ENCODE data around the gene PGLYRP1. TPM values are rescaled to one million over a fixed set of nuclear protein-coding genes. Genes with fewer than 3 reads are reported as not detected.

PGLYRP1 gene
- total RNA-seq, 1 experiment from 2014 or later, result not detected

- Mint-ChIP-seq H3K9me3 (peaks cover 12 to 17% of the 10 kb centered on the region in 2 experiments; a peak in 4 of 5 replicates), H3K27ac (no peak overlapping the region; a peak in 1 of 7 replicates), H3K27me3 (ENCODE audit: low read depth) (peaks cover 20% of the 10 kb centered on the region), H3K4me1 (peaks cover 0 to 7% of the 10 kb centered on the region in 2 experiments; a peak in 2 of 4 replicates), H3K36me3 (ENCODE audit: insufficient read depth in 1 of 3, low read depth in 3 of 3) (no peaks in the 10 kb centered on the region; a peak in 1 of 7 replicates), H3K4me3 (no peak overlapping the region)
- no peak overlapping the region for H2AFZ ChIP-seq (ENCODE audit: low read length)
- no peak overlapping the region for H2BK20ac ChIP-seq (ENCODE audit: low read depth, low read length, poor library complexity, severe bottlenecking)
- no peaks in the 10 kb centered on the region for H3K79me1 ChIP-seq (ENCODE audit: insufficient read depth, low read depth, low read length, poor library complexity, severe bottlenecking)
- H3K23ac ChIP-seq (ENCODE audit: insufficient read length, low read depth, low read length), result no peak overlapping the region
- H4K91ac ChIP-seq (ENCODE audit: insufficient read length, low read depth, low read length), result no peak overlapping the region
- H4K5ac ChIP-seq (ENCODE audit: insufficient read length, low read depth, low read length), result no peak overlapping the region
- no peak overlapping the region for H3K18ac ChIP-seq (ENCODE audit: insufficient read length, low read depth, low read length)
- H2BK120ac ChIP-seq (ENCODE audit: low read depth, low read length, poor library complexity, severe bottlenecking), result no peak overlapping the region
- no peak overlapping the region for H3K14ac ChIP-seq (ENCODE audit: insufficient read depth, low read length)
- no peaks in the 10 kb centered on the region for H4K20me1 ChIP-seq (ENCODE audit: control insufficient read depth, insufficient read depth, insufficient read length)
- H3K23me2 ChIP-seq (ENCODE audit: insufficient read length, low read depth, low read length, poor library complexity, severe bottlenecking), result no peaks in the 10 kb centered on the region
- H3T11ph ChIP-seq (ENCODE audit: low read length), result no peak overlapping the region
- H3K9ac ChIP-seq (ENCODE audit: extremely low read depth, insufficient read length, low read length), result no peak overlapping the region
- no peaks in the 10 kb centered on the region for H3K79me2 ChIP-seq (ENCODE audit: insufficient read depth, low read length)
- no peak overlapping the region for H3K56ac ChIP-seq (ENCODE audit: insufficient read length, low read depth, low read length)
- no peak overlapping the region for H4K8ac ChIP-seq (replicated peaks; ENCODE audit: insufficient read length, low read depth, low read length)
- no CpG with 5 or more reads among the region's 6 CpGs for WGBS (ENCODE audit: extremely low coverage, insufficient read length, low lambda C conversion rate)
- no peak overlapping the region for H2BK5ac ChIP-seq (ENCODE audit: insufficient read length, low read length)
- H3K4me1 ChIP-seq (ENCODE audit: insufficient read depth, low read length), result no peaks in the 10 kb centered on the region
- DNase-seq, result no peak
- H3K27me3 ChIP-seq (ENCODE audit: insufficient read depth, low read length), result no peaks in the 10 kb centered on the region
- no peak overlapping the region for H3K27ac ChIP-seq (ENCODE audit: insufficient read length, low read depth, low read length)
- H3K9me3 ChIP-seq (ENCODE audit: control insufficient read depth, low read depth, low read length), result no peaks in the 10 kb centered on the region
- TF ChIP-seq, protein P1, sequence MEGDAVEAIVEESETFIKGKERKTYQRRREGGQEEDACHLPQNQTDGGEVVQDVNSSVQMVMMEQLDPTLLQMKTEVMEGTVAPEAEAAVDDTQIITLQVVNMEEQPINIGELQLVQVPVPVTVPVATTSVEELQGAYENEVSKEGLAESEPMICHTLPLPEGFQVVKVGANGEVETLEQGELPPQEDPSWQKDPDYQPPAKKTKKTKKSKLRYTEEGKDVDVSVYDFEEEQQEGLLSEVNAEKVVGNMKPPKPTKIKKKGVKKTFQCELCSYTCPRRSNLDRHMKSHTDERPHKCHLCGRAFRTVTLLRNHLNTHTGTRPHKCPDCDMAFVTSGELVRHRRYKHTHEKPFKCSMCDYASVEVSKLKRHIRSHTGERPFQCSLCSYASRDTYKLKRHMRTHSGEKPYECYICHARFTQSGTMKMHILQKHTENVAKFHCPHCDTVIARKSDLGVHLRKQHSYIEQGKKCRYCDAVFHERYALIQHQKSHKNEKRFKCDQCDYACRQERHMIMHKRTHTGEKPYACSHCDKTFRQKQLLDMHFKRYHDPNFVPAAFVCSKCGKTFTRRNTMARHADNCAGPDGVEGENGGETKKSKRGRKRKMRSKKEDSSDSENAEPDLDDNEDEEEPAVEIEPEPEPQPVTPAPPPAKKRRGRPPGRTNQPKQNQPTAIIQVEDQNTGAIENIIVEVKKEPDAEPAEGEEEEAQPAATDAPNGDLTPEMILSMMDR (conservative IDR thresholded peaks at IDR 0.05), result no peak
- H2BK12ac ChIP-seq (ENCODE audit: insufficient read length, low read depth, low read length), result no peak overlapping the region
- H3K4me2 ChIP-seq (ENCODE audit: insufficient read depth, insufficient read length, low read length), result no peak overlapping the region
- H3K4ac ChIP-seq (ENCODE audit: low read depth, low read length), result no peak overlapping the region
- H2AK5ac ChIP-seq (ENCODE audit: insufficient read length, low read length), result no peak overlapping the region
- no peak overlapping the region for H2BK15ac ChIP-seq (ENCODE audit: low read depth, low read length)
Measured at GRCh38 chr19:46035546-46035945, 12.7 kb upstream of the PGLYRP1 start.
